Endothelial cell of umbilical vein (primary cell): ENCODE results near the gene OSBPL1A. TPM values are rescaled to one million over a fixed set of nuclear protein-coding genes. Genes with fewer than 3 reads are reported as not detected.

Source experiments
- BruUV-seq: library from RNA; stranded (reverse); fragments of 400-500 nt; replicated peaks from 2 replicates; lab custom pipeline; 2021; lab: Mats Ljungman, UMichigan
- CTCF ChIA-PET: fragments of 300-600, 350-600 bp; sonication (Branson Sonifier 250); formaldehyde crosslinking; loops from one replicate; lab custom pipeline; 2021; ENCODE audit warnings: antibody characterized with exemption, inconsistent platforms; lab: Charles Lee
- POLR2A ChIA-PET: fragments of 300-600, 350-600 bp; sonication (Branson Sonifier 250); formaldehyde crosslinking; loops from one replicate; lab custom pipeline; 2021; ENCODE audit warnings: antibody characterized with exemption, inconsistent platforms; lab: Charles Lee
- DNase-seq: peaks from one replicate; pipeline ENCODE4 v3.0.0-alpha.2; 2011; ENCODE audit warnings: low read depth, low spot score
- FAIRE-seq: peaks from 2 replicates; lab custom pipeline; 2011; peaks lifted over from hg19 to GRCh38; lab: Jason Lieb, UNC
- H2AFZ ChIP-seq: 2 replicates; pipeline ENCODE4 v1.6.0; 2012; ENCODE audit warnings: low read depth, low read length, control low read depth, inconsistent platforms
- H3K27ac ChIP-seq: 2 replicates; pipeline ENCODE4 v1.5.1; 2011; ENCODE audit warnings: low read depth, mild to moderate bottlenecking, control low read depth, low read length, moderate library complexity; ENCODE audit not compliant: insufficient read depth
- H3K27me3 ChIP-seq, 2 experiments: 2 replicates each; pipeline versions ENCODE4 v1.6.0 to v1.6.1; 2011; ENCODE audit warnings: low read length in 2 of 2, mixed read lengths in 1 of 2; ENCODE audit not compliant: control insufficient read depth in 2 of 2, insufficient read depth in 2 of 2
- H3K36me3 ChIP-seq, 2 experiments: 2 replicates in 1 of 2; 3 replicates in 1 of 2; pipeline ENCODE4 v1.5.1; 2011; ENCODE audit warnings: low read length in 2 of 2, mild to moderate bottlenecking in 1 of 2, moderate library complexity in 1 of 2; ENCODE audit not compliant: control insufficient read depth in 2 of 2, insufficient read depth in 2 of 2; ENCODE audit errors: extremely low read depth in 1 of 2
- H3K4me1 ChIP-seq: 3 replicates; pipeline ENCODE4 v1.5.1; 2011; ENCODE audit warnings: mild to moderate bottlenecking, low read length; ENCODE audit not compliant: control insufficient read depth, insufficient read depth; ENCODE audit errors: extremely low read depth
- H3K4me2 ChIP-seq: 2 replicates; pipeline ENCODE4 v1.6.1; 2011; ENCODE audit warnings: low read length, control low read depth, mixed read lengths; ENCODE audit not compliant: insufficient read depth
- H3K4me3 ChIP-seq, 3 experiments: fragments of 200-600 bp in 1 of 3; sonication (generic), shearing (Covaris generic) in 1 of 3; replicated peaks in 1 of 3; 2 replicates each; pipeline ENCODE4 v1.5.1; 2011 to 2016; ENCODE audit warnings: control low read depth in 3 of 3, low read length in 3 of 3, mild to moderate bottlenecking in 2 of 3, inconsistent platforms in 1 of 3, low read depth in 1 of 3, moderate library complexity in 1 of 3; ENCODE audit not compliant: insufficient read depth in 1 of 3
- H3K79me2 ChIP-seq: 2 replicates; pipeline ENCODE4 v1.6.0; 2012; ENCODE audit warnings: low read length, inconsistent platforms; ENCODE audit not compliant: control insufficient read depth, insufficient read depth
- H3K9ac ChIP-seq: replicated peaks from 2 replicates; pipeline ENCODE3; 2011; ENCODE audit warnings: low read length, control low read depth; ENCODE audit not compliant: insufficient read depth; ENCODE audit errors: extremely low read depth
- H3K9me1 ChIP-seq: replicated peaks from 3 replicates; pipeline ENCODE4 v1.6.0; 2011; ENCODE audit warnings: mild to moderate bottlenecking, low read length; ENCODE audit not compliant: control insufficient read depth, insufficient read depth; ENCODE audit errors: extremely low read depth
- H3K9me3 ChIP-seq: replicated peaks from 2 replicates; pipeline ENCODE4 v1.5.1; 2012; ENCODE audit warnings: low read length, inconsistent platforms; ENCODE audit not compliant: control insufficient read depth, insufficient read depth
- H4K20me1 ChIP-seq: replicated peaks from 2 replicates; pipeline ENCODE3; 2011; ENCODE audit warnings: mild to moderate bottlenecking, low read length; ENCODE audit not compliant: control insufficient read depth, insufficient read depth; ENCODE audit errors: extremely low read depth
- EZH2 ChIP-seq: IDR thresholded peaks from 2 replicates; pipeline ENCODE4 v1.6.1; 2012; ENCODE audit warnings: borderline replicate concordance, low read depth, mild to moderate bottlenecking, moderate library complexity, low read length, inconsistent platforms; ENCODE audit not compliant: severe bottlenecking
- FOS ChIP-seq: IDR thresholded peaks from 2 replicates; pipeline ENCODE4 v1.6.1; 2011; ENCODE audit warnings: mild to moderate bottlenecking, low read length, moderate library complexity, borderline replicate concordance; ENCODE audit not compliant: insufficient read depth
- GATA2 ChIP-seq: IDR thresholded peaks from 2 replicates; pipeline ENCODE4 v1.7.0; 2011; ENCODE audit warnings: low read depth, mild to moderate bottlenecking, moderate library complexity, mixed read lengths, low read length; ENCODE audit not compliant: insufficient read length, insufficient read depth
- POLR2A ChIP-seq: IDR thresholded peaks from 2 replicates; pipeline ENCODE4 v1.6.1; 2012; ENCODE audit warnings: low read depth, mild to moderate bottlenecking, control low read depth, low read length
- dilution Hi-C: fragments of 300-500 bp; cut with MboI; formaldehyde crosslinking; loops from one replicate; pipeline ENCODE4 v1.15.0; 2019; ENCODE audit warnings: low sequenced_read_pairs; ENCODE audit not compliant: extremely low pct_ligation_motif_present
- intact Hi-C: fragments of 100-400 bp; cut with micrococcal nuclease; formaldehyde crosslinking; loops from one replicate; pipeline ENCODE4 v1.10.0; 2022
- polyA plus RNA-seq, 4 experiments: library from polyadenylated mRNA; depleted of rRNA in 3 of 4; stranded (reverse) in 3 of 4; unstranded in 1 of 4; fragments of >200 nt; gene quantifications; 2 replicates each; pipeline versions ENCODE4 v1.2.1 to v1.2.3, GENCODE V29; 2011 to 2012; ENCODE audit warnings: missing spikeins in 1 of 4
- total RNA-seq: library from RNA; stranded (reverse); gene quantifications from 2 replicates; pipeline ENCODE4 v1.2.3, GENCODE V29; 2021
- TF ChIP-seq, protein P1 (sequence below): IDR thresholded peaks from 2 replicates; pipeline ENCODE4 v1.6.1; 2011; ENCODE audit not compliant: insufficient read depth, insufficient read length
- TF ChIP-seq, protein P2 (sequence below), 2 donors: IDR thresholded peaks; 1 replicate in 1 of 2; 2 replicates in 1 of 2; pipeline ENCODE4 v1.5.1; 2011; ENCODE audit warnings: low read length in 2 of 2, mild to moderate bottlenecking in 2 of 2, moderate library complexity in 2 of 2, control low read depth in 1 of 2, inconsistent platforms in 1 of 2, low read depth in 1 of 2; ENCODE audit not compliant: insufficient read depth in 1 of 2; ENCODE audit errors: extremely low read depth in 1 of 2

OSBPL1A gene
- total and polyA plus RNA-seq, 2 donors (not counting 3 experiments of a cell fraction or from before 2014, with no cell fraction given), result 6.4 to 16.5 TPM

DNA sequence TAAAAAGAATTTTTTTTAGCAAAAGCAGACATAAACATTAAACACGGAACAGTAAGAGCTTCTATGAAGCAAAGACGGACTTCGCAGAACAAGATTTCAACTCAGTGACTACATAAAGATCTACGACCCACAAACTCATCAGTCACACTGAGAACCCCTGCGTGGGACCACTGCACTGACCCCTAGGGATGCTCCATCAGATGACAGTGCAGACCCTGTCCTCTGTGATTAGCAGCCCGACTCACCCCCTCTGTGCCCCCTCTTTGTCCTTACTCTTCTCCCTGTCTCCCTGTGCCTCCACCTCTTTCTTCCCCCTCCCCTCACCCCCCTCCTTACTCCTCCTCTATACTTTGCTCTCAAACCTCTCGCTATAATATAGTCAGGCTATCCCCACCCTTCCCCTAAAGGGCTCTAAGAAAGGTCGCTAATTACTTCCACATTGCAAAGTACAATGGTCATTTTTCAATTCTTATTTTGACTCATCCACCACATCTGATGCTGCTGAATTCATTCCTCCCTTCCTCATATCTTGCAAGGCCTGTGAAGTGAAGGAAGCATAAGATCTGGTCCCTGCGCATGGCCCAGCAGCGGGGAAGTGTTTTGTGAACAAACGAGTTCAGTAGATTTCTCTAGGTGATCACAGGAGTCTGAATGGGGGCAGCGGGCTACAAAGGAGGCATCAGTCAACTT is 169.5 kb downstream of the OSBPL1A start:
- TF ChIP-seq EZH2 (no peak), FOS (peak; percentile 35), POLR2A (no peak)
- TF ChIP-seq, protein P1, sequence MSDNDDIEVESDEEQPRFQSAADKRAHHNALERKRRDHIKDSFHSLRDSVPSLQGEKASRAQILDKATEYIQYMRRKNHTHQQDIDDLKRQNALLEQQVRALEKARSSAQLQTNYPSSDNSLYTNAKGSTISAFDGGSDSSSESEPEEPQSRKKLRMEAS, result no peak
- no peak overlapping the region for H2AFZ ChIP-seq
- no peaks in the 10 kb centered on the region for H3K9me3 ChIP-seq
- no peaks in the 10 kb centered on the region for H3K9me1 ChIP-seq
- no peaks in the 10 kb centered on the region for H3K79me2 ChIP-seq
- intact Hi-C loops (no loop called here), dilution Hi-C loops (no loop called here)
- peaks cover 8% of the 10 kb centered on the region for H3K4me1 ChIP-seq
- FAIRE-seq (no peak), DNase-seq (no peak)
- POLR2A ChIA-PET, result no interaction called here
- H3K9ac ChIP-seq, result no peak overlapping the region
- CTCF ChIA-PET, result interaction anchor here (1.1 to 1.5 kb wide), 4 partner anchors 9 to 51 kb away, joined by 4 to 6 read pairs (median 4); no protein-coding TSS in a partner anchor
- no peak overlapping the region for H3K27ac ChIP-seq
- no peaks in the 10 kb centered on the region for H4K20me1 ChIP-seq
- no peak overlapping the region for H3K4me3 ChIP-seq
- no peaks in the 10 kb centered on the region for H3K36me3 ChIP-seq
- H3K4me2 ChIP-seq, result no peak overlapping the region
- H3K27me3 ChIP-seq, result no peaks in the 10 kb centered on the region
- no TSS peak for BruUV-seq

GRCh38 chr18:24220318-24220688 is 177.3 kb downstream of the OSBPL1A start:
- ChIA-PET CTCF (no interaction called here), POLR2A (no interaction called here)
- Histone ChIP-seq H3K9me1 (no peaks in the 10 kb centered on the region), H4K20me1 (no peaks in the 10 kb centered on the region), H3K4me3 (no peak overlapping the region), H3K9ac (no peak overlapping the region), H3K27me3 (no peaks in the 10 kb centered on the region), H3K9me3 (no peaks in the 10 kb centered on the region), H3K4me1 (peaks cover 4% of the 10 kb centered on the region), H3K4me2 (no peak overlapping the region), H3K79me2 (no peaks in the 10 kb centered on the region), H3K27ac (no peak overlapping the region), H2AFZ (no peak overlapping the region), H3K36me3 (no peaks in the 10 kb centered on the region)
- intact Hi-C loops, result no loop called here
- no TSS peak for BruUV-seq
- no peak for TF ChIP-seq FOS
- TF ChIP-seq, protein P2, sequence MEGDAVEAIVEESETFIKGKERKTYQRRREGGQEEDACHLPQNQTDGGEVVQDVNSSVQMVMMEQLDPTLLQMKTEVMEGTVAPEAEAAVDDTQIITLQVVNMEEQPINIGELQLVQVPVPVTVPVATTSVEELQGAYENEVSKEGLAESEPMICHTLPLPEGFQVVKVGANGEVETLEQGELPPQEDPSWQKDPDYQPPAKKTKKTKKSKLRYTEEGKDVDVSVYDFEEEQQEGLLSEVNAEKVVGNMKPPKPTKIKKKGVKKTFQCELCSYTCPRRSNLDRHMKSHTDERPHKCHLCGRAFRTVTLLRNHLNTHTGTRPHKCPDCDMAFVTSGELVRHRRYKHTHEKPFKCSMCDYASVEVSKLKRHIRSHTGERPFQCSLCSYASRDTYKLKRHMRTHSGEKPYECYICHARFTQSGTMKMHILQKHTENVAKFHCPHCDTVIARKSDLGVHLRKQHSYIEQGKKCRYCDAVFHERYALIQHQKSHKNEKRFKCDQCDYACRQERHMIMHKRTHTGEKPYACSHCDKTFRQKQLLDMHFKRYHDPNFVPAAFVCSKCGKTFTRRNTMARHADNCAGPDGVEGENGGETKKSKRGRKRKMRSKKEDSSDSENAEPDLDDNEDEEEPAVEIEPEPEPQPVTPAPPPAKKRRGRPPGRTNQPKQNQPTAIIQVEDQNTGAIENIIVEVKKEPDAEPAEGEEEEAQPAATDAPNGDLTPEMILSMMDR (IDR thresholded peaks at IDR 0.05; ENCODE audit: extremely low read depth in 1 of 2, insufficient read depth in 1 of 2, low read depth in 1 of 2, low read length in 2 of 2), result no peak
- TF ChIP-seq, protein P1, result no peak
- TF ChIP-seq EZH2, result no peak
- TF ChIP-seq GATA2, result no peak
- dilution Hi-C loops, result no loop called here
- FAIRE-seq (no peak), DNase-seq (no peak)
